ENCODE measurements around the gene ABR. TPM values are rescaled to one million over a fixed set of nuclear protein-coding genes. Genes with fewer than 3 reads are reported as not detected.

Gene ABR
- total RNA-seq, 2 donors from 2014 or later, result 80.7 to 82.7 TPM

DNA sequence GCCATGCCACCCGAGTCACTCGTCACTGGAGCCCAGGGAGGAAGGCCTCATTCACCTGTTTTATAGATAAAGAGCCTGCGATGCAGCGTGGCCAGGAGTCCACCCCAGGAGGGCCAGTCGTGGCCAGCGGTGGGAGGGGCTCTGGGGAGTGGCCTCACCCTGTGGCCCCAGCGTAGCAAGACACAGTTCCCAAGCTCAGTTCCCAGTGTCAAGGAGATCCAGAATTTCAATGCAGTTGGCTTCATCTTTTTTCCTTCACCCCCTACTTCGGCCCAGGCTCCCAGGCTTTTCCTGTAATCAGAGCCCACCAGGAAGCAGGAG lies 84.0 kb downstream of the ABR start:
- WGBS, result 45% methylated on average over 8 of the region's 8 CpGs
- intact Hi-C loops (cut with DNase I), result no loop called here
- no peak for TF ChIP-seq POLR2AphosphoS5 (IDR thresholded peaks at IDR 0.05)
- peak; percentile 17 for TF ChIP-seq POLR2A (IDR thresholded peaks at IDR 0.05)
- Histone ChIP-seq H3K4me1 (replicated peaks) (peaks cover 9% of the 10 kb centered on the region), H3K36me3 (no peaks in the 10 kb centered on the region), H3K4me3 (no peak overlapping the region), H3K9me3 (no peaks in the 10 kb centered on the region), H3K27me3 (replicated peaks; ENCODE audit: insufficient read depth) (no peaks in the 10 kb centered on the region), H3K27ac (peak overlapping the region; percentile 65 to 72)
- no peak for DNase-seq (ENCODE audit: low spot score)

DNA sequence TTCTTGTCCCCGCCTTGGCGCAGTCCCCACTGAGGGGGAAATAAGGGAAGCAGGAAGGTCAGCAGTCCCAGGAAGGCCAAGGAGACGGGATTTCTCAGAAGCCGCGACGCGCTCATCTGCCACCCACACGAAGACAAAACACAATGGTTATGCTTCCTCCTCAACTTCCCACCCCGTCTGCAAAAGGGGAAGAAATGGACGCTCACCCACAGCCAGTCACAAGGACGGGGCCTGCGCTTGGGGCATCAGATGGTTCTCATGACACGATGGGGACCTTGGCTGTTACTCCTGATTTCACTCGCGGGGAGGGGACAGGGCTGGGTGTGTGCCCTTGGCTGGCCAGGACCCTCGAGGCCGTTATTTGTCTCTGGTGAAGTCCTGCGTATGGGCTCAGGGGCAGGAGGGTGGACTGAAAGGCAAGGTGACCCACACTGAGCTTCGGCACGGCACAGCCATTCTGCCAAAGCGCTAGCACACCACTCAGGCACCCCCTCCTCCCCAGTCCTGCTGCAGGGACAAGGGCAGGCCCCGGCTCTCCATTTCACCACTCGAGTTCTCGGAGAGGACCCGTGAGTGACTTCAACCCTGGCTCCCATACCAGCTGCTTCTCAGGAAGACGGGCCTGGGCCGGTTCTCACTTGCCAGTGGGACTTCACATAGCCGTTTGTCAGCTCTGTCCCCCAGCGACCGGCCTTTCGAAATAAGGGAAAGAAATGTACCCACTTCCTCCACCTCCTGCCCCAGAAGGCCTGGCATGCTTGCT lies 84.5 kb downstream of the ABR start:
- intact Hi-C loops (cut with DNase I), result no loop called here
- Histone ChIP-seq H3K27ac (peak overlapping the region; percentile 65 to 72), H3K4me3 (no peak overlapping the region), H3K4me1 (replicated peaks) (peaks cover 11% of the 10 kb centered on the region), H3K9me3 (no peaks in the 10 kb centered on the region), H3K36me3 (no peaks in the 10 kb centered on the region), H3K27me3 (replicated peaks; ENCODE audit: insufficient read depth) (no peaks in the 10 kb centered on the region)
- WGBS, result 60% methylated on average over 31 of the region's 31 CpGs
- DNase-seq (ENCODE audit: low spot score), result peak; percentile 71
- TF ChIP-seq POLR2A (IDR thresholded peaks at IDR 0.05), result no peak
- TF ChIP-seq, protein P1, sequence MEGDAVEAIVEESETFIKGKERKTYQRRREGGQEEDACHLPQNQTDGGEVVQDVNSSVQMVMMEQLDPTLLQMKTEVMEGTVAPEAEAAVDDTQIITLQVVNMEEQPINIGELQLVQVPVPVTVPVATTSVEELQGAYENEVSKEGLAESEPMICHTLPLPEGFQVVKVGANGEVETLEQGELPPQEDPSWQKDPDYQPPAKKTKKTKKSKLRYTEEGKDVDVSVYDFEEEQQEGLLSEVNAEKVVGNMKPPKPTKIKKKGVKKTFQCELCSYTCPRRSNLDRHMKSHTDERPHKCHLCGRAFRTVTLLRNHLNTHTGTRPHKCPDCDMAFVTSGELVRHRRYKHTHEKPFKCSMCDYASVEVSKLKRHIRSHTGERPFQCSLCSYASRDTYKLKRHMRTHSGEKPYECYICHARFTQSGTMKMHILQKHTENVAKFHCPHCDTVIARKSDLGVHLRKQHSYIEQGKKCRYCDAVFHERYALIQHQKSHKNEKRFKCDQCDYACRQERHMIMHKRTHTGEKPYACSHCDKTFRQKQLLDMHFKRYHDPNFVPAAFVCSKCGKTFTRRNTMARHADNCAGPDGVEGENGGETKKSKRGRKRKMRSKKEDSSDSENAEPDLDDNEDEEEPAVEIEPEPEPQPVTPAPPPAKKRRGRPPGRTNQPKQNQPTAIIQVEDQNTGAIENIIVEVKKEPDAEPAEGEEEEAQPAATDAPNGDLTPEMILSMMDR (IDR thresholded peaks at IDR 0.05), result no peak
- TF ChIP-seq POLR2AphosphoS5 (IDR thresholded peaks at IDR 0.05), result no peak

DNA sequence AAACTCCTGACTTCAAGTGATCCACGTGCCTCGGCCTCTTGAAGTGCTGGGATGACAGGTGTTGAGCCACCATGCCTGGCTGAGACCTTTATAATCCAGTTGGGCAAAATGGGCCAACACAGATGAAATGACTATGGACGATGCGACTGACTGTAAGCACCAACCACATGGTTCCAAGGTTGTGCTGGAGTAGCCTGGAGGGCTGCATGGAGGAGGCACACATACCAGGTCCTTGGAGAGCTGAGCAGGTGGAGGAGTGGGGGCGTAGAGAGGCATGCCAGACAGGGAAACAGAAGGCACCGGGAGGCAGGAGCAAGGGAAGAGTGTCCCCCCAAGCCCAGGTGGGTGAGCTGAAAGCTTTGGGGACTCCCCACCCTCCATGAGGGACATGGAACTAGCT lies 85.2 kb downstream of the ABR start:
- no peak for DNase-seq (ENCODE audit: low spot score)
- intact Hi-C loops (cut with DNase I), result no loop called here
- H3K27me3 ChIP-seq (replicated peaks; ENCODE audit: insufficient read depth), result no peaks in the 10 kb centered on the region
- H3K9me3 ChIP-seq, result no peaks in the 10 kb centered on the region
- 98% methylated on average over 6 of the region's 6 CpGs for WGBS
- TF ChIP-seq, protein P1 (IDR thresholded peaks at IDR 0.05), result no peak
- TF ChIP-seq POLR2AphosphoS5 (IDR thresholded peaks at IDR 0.05), result no peak
- TF ChIP-seq POLR2A (IDR thresholded peaks at IDR 0.05), result no peak
- H3K4me1 ChIP-seq (replicated peaks), result peaks cover 17% of the 10 kb centered on the region
- H3K27ac ChIP-seq, result peak overlapping the region in 1 of 2 donors; percentile 65
- H3K36me3 ChIP-seq, result no peaks in the 10 kb centered on the region
- H3K4me3 ChIP-seq, result no peak overlapping the region

DNA sequence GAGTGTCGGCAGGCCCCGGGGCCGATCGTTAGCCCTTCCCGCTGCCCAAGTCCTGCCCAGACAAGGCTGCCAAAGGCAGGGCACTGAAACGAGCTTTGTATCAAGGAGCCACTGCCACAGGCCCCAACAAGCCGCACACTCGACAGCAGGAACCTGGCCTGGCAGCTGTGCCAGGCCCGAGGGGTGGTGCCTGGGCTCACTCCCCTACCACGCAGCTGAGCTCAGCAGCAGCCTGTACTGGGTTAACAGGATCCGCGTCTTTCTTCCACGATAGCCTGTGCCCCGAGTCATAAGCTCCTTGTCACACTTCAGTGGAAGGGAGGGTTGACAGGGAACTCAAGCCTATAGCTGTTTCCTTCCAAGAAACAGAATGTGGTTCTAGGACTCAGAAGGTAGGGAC lies 87.9 kb downstream of the ABR start:
- intact Hi-C loops (cut with DNase I), result no loop called here
- H3K4me1 ChIP-seq (replicated peaks), result peaks cover 29% of the 10 kb centered on the region
- peak overlapping the region; percentile 89 for H3K27ac ChIP-seq
- no peak overlapping the region for H3K4me3 ChIP-seq
- H3K36me3 ChIP-seq, result no peaks in the 10 kb centered on the region
- no peaks in the 10 kb centered on the region for H3K9me3 ChIP-seq
- TF ChIP-seq POLR2A (IDR thresholded peaks at IDR 0.05), result peak; percentile 55
- peak; percentile 70 for TF ChIP-seq POLR2AphosphoS5 (IDR thresholded peaks at IDR 0.05)
- TF ChIP-seq, protein P1 (IDR thresholded peaks at IDR 0.05), result no peak
- H3K27me3 ChIP-seq (replicated peaks; ENCODE audit: insufficient read depth), result no peaks in the 10 kb centered on the region
- WGBS, result 54% methylated on average over 14 of the region's 14 CpGs
- DNase-seq (ENCODE audit: low spot score), result peak; percentile 84

DNA sequence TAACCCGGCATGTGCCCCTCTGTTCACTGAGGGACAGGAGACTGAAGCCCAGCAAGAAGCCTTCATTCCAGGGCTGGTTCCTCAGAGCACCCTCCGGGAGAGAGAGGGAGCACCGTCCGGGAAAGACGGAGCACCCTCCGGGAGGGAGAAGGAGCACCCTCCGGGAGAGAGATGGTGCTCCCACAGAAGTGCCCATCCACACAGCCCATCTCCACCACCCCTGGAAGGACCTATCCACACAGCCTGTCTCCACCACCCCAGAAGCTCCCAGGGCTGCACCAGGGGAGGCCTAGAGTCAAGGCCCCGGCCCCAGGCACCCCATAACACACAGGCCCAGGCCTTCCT lies 88.6 kb downstream of the ABR start:
- Histone ChIP-seq H3K36me3 (no peaks in the 10 kb centered on the region), H3K27ac (peak overlapping the region; percentile 89), H3K9me3 (no peaks in the 10 kb centered on the region), H3K4me1 (replicated peaks) (peaks cover 28% of the 10 kb centered on the region), H3K4me3 (peak overlapping the region; percentile 10 to 14), H3K27me3 (replicated peaks; ENCODE audit: insufficient read depth) (no peaks in the 10 kb centered on the region)
- WGBS, result 72% methylated on average over 8 of the region's 8 CpGs
- TF ChIP-seq, protein P1 (IDR thresholded peaks at IDR 0.05), result no peak
- TF ChIP-seq POLR2A (IDR thresholded peaks at IDR 0.05) (no peak), POLR2AphosphoS5 (IDR thresholded peaks at IDR 0.05) (no peak)
- no peak for DNase-seq (ENCODE audit: low spot score)
- intact Hi-C loops (cut with DNase I), result no loop called here

Measured in prostate gland (tissue), 2 donors.